ENCODE data around the gene MGMT. TPM values are rescaled to one million over a fixed set of nuclear protein-coding genes. Genes with fewer than 3 reads are reported as not detected.

Gene MGMT
- total and polyA plus RNA-seq, 4 donors, result 9.9 to 39.6 (median 23.2) TPM

GRCh38 chr10:129626309-129626708, 159.3 kb downstream of the MGMT start:
- Histone ChIP-seq H3K9ac (ENCODE audit: insufficient read depth in 1 of 2, low read length in 2 of 2) (no peak overlapping the region), H3K36me3 (ENCODE audit: control insufficient read depth in 4 of 4, insufficient read depth in 4 of 4, low read length in 4 of 4) (no peaks in the 10 kb centered on the region), H3K27me3 (ENCODE audit: control insufficient read depth in 3 of 3, insufficient read depth in 3 of 3, low read length in 2 of 3) (no peaks in the 10 kb centered on the region), H3K4me3 (no peak overlapping the region), H3K9me3 (ENCODE audit: control insufficient read depth in 4 of 4, insufficient read depth in 3 of 4, low read length in 3 of 4) (no peaks in the 10 kb centered on the region), H3K27ac (ENCODE audit: low read depth in 1 of 2, low read length in 1 of 2) (no peak overlapping the region), H3K4me1 (ENCODE audit: control insufficient read depth in 5 of 5, insufficient read depth in 5 of 5, low read length in 5 of 5) (peaks cover 0 to 3% (median 0%) of the 10 kb centered on the region in 5 donors)
- 90 to 94% methylated on average over 15 of the region's 15 CpGs for WGBS, 2 donors
- TF ChIP-seq CTCF (IDR thresholded peaks at IDR 0.05; ENCODE audit: control extremely low read depth, extremely low read depth), result no peak
- ATAC-seq (ENCODE audit: insufficient read depth, low FRiP score), result no peak
- no peak for DNase-seq

DNA sequence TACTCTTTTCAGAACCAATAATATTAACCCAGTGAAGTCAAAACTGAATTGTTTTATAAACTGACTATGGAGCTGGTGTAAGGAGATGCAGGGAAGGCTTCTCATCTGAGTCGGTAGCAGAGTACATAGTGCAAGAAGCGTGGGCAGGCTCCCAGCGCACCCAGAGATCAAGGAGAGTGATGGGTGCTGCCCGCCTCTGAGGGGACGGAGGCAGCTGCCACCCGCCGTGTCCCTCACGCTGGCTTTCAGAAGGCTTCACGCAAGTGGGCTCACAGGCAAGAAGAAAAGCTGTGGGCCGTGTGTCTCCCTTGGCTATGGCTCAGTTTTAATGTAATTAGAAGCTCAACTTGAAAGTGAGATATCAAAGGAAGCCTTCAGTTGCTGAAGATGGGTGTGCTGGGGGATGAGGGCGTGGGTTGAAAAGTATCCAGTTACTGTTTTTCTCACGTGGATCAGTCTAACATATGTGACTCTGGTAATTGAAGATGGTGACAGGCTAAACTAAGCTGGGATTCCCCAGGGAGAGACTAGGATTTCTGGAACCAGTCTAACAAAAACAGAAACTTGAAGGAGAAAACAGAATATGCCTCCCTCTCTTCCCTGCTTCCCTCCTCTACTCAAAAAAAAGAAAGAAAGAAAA, 159.9 kb downstream of the MGMT start:
- Histone ChIP-seq H3K9me3 (ENCODE audit: control insufficient read depth in 4 of 4, insufficient read depth in 3 of 4, low read length in 3 of 4) (no peaks in the 10 kb centered on the region), H3K9ac (ENCODE audit: insufficient read depth in 1 of 2, low read length in 2 of 2) (no peak overlapping the region), H3K4me3 (no peak overlapping the region), H3K36me3 (ENCODE audit: control insufficient read depth in 4 of 4, insufficient read depth in 4 of 4, low read length in 4 of 4) (no peaks in the 10 kb centered on the region), H3K27ac (ENCODE audit: low read depth in 1 of 2, low read length in 1 of 2) (peak overlapping the region in 1 of 2 donors; percentile 28), H3K4me1 (ENCODE audit: control insufficient read depth in 5 of 5, insufficient read depth in 5 of 5, low read length in 5 of 5) (peaks cover 0 to 3% (median 0%) of the 10 kb centered on the region in 5 donors), H3K27me3 (ENCODE audit: control insufficient read depth in 3 of 3, insufficient read depth in 3 of 3, low read length in 2 of 3) (no peaks in the 10 kb centered on the region)
- TF ChIP-seq CTCF (IDR thresholded peaks at IDR 0.05; ENCODE audit: control extremely low read depth, extremely low read depth), result no peak
- peak in 1 of 3 donors; percentile 20 for DNase-seq
- 80 to 85% methylated on average over 12 of the region's 12 CpGs for WGBS, 2 donors
- no peak for ATAC-seq (ENCODE audit: insufficient read depth, low FRiP score)

DNA sequence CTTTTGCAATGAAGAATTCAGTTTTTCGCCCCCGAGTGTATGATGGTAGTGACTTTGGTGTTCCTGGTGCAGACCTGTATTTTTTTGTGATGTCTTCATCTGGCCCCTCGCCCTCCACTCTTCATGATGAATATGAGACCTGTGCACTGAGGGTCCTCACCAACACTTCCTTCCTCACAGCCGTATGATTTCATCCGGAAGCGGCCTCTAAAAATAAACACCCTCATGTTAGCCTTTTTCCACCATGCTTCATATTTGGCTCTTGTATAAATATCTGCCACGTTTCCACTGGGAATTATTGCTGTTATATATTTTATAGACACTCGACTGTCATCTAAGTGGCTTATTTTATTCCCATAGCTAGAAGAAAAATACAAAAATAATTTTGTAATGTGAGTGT, 160.4 kb downstream of the MGMT start:
- Histone ChIP-seq H3K27me3 (ENCODE audit: control insufficient read depth in 3 of 3, insufficient read depth in 3 of 3, low read length in 2 of 3) (no peaks in the 10 kb centered on the region), H3K9me3 (ENCODE audit: control insufficient read depth in 4 of 4, insufficient read depth in 3 of 4, low read length in 3 of 4) (no peaks in the 10 kb centered on the region), H3K4me1 (ENCODE audit: control insufficient read depth in 5 of 5, insufficient read depth in 5 of 5, low read length in 5 of 5) (peaks cover 0 to 3% (median 0%) of the 10 kb centered on the region in 5 donors), H3K36me3 (ENCODE audit: control insufficient read depth in 4 of 4, insufficient read depth in 4 of 4, low read length in 4 of 4) (no peaks in the 10 kb centered on the region), H3K27ac (ENCODE audit: low read depth in 1 of 2, low read length in 1 of 2) (peak overlapping the region in 1 of 2 donors; percentile 28), H3K9ac (ENCODE audit: insufficient read depth in 1 of 2, low read length in 2 of 2) (no peak overlapping the region), H3K4me3 (no peak overlapping the region)
- no peak for TF ChIP-seq CTCF (IDR thresholded peaks at IDR 0.05; ENCODE audit: control extremely low read depth, extremely low read depth)
- ATAC-seq (ENCODE audit: insufficient read depth, low FRiP score), result no peak
- WGBS, 2 donors, result 42 to 50% methylated on average over 8 of the region's 8 CpGs
- DNase-seq, result peak in 2 of 3 donors; percentile 21 to 36

- H3K9me3 ChIP-seq (ENCODE audit: control insufficient read depth in 4 of 4, insufficient read depth in 3 of 4, low read length in 3 of 4), result peaks cover 0 to under 1% (median 0%) of the 10 kb centered on the region in 4 donors
- 92 to 93% methylated on average over 9 of the region's 9 CpGs for WGBS, 2 donors
- ATAC-seq (ENCODE audit: insufficient read depth, low FRiP score), result no peak
- no peak for DNase-seq
- H3K4me1 ChIP-seq (ENCODE audit: control insufficient read depth in 5 of 5, insufficient read depth in 5 of 5, low read length in 5 of 5), result peaks cover 0 to 3% (median 0%) of the 10 kb centered on the region in 5 donors
- no peak overlapping the region for H3K4me3 ChIP-seq
- H3K27me3 ChIP-seq (ENCODE audit: control insufficient read depth in 3 of 3, insufficient read depth in 3 of 3, low read length in 2 of 3), result no peaks in the 10 kb centered on the region
- no peak overlapping the region for H3K27ac ChIP-seq (ENCODE audit: low read depth in 1 of 2, low read length in 1 of 2)
- H3K9ac ChIP-seq (ENCODE audit: insufficient read depth in 1 of 2, low read length in 2 of 2), result no peak overlapping the region
- no peak for TF ChIP-seq CTCF (IDR thresholded peaks at IDR 0.05; ENCODE audit: control extremely low read depth, extremely low read depth)
- no peaks in the 10 kb centered on the region for H3K36me3 ChIP-seq (ENCODE audit: control insufficient read depth in 4 of 4, insufficient read depth in 4 of 4, low read length in 4 of 4)
Observed at GRCh38 chr10:129628823-129629222, 161.8 kb downstream of the MGMT start.
